ENCODE measurements around the gene NRM. TPM values are rescaled to one million over a fixed set of nuclear protein-coding genes. Genes with fewer than 3 reads are reported as not detected.

NRM gene
- total and polyA plus RNA-seq, 2 of the 13 experiments (the other 11 are each of a cell fraction or from before 2014, with no cell fraction given): 12.5 to 16.0 TPM

DNA sequence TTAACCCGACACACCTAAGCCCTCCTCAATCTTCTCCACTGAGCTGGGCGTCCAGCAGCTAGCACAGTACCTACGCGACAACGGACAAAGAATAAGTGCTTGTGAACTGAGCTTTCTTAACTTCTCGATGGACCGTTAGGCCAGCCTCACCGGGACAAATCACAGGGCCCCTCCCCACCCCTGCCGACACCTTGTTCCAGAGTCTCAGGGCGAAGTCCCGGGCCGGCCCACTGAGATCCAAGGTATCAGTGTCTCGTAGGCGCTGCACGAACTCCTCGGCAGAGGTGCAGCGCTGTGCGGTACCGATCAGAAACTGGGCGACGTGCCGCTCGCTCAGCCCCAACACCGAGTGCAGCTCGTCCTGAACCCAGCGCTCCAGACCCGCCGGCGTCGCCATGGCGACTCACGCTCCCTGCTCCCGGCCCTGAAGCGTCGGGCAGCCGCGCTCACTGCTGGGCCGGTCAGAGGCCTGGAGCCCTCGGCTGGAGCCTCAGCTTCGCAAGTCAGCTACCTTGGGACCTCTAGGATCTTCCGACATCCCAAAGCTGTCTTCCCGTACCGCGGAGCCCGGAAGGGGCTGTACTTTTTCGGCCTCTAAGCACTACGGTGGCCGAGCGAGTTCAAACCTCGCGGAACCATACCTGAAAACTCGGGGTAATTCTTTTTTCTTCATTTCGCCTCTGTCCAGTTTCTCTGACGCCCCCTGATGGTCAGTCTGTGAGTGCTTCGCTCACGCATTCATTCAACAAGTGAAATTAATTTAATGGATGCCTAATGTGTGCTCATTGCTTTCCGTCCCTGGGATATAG is 18.1 kb downstream of the NRM start, which contains the start of gene DHX16 (continued):
- TF ChIP-seq ZNF33A (CRISPR knock-in tag; IDR thresholded peaks at IDR 0.05; ENCODE audit: borderline replicate concordance): peak; percentile 98
- TF ChIP-seq, protein P1, sequence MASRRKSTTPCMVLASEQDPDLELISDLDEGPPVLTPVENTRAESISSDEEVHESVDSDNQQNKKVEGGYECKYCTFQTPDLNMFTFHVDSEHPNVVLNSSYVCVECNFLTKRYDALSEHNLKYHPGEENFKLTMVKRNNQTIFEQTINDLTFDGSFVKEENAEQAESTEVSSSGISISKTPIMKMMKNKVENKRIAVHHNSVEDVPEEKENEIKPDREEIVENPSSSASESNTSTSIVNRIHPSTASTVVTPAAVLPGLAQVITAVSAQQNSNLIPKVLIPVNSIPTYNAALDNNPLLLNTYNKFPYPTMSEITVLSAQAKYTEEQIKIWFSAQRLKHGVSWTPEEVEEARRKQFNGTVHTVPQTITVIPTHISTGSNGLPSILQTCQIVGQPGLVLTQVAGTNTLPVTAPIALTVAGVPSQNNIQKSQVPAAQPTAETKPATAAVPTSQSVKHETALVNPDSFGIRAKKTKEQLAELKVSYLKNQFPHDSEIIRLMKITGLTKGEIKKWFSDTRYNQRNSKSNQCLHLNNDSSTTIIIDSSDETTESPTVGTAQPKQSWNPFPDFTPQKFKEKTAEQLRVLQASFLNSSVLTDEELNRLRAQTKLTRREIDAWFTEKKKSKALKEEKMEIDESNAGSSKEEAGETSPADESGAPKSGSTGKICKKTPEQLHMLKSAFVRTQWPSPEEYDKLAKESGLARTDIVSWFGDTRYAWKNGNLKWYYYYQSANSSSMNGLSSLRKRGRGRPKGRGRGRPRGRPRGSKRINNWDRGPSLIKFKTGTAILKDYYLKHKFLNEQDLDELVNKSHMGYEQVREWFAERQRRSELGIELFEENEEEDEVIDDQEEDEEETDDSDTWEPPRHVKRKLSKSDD (CRISPR knock-in tag; IDR thresholded peaks at IDR 0.05; ENCODE audit: low read depth): no peak
- TF ChIP-seq, protein P2, sequence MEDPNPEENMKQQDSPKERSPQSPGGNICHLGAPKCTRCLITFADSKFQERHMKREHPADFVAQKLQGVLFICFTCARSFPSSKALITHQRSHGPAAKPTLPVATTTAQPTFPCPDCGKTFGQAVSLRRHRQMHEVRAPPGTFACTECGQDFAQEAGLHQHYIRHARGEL (CRISPR knock-in tag; IDR thresholded peaks at IDR 0.05): no peak
- TF ChIP-seq ZSCAN12 (CRISPR knock-in tag; IDR thresholded peaks at IDR 0.05): no peak
- TF ChIP-seq ZNF780A (CRISPR knock-in tag; IDR thresholded peaks at IDR 0.05): 0 out of 2 replicates have a peak, but pooled peaks have one; percentile 9
- TF ChIP-seq CEBPB (IDR thresholded peaks at IDR 0.05; ENCODE audit: borderline replicate concordance, low read depth, low read length): no peak
- peak; percentile 78 for TF ChIP-seq SALL1 (CRISPR knock-in tag; IDR thresholded peaks at IDR 0.05)
- no peak for TF ChIP-seq ZNF7 (CRISPR knock-in tag; IDR thresholded peaks at IDR 0.05)
- peak; percentile 60; the same call in 1 of the 2 replicates for TF ChIP-seq MIER3 (CRISPR knock-in tag; IDR thresholded peaks at IDR 0.05; ENCODE audit: borderline replicate concordance)
- peak; percentile 5 for TF ChIP-seq SKI (IDR thresholded peaks at IDR 0.05; ENCODE audit: partially characterized antibody)
- 0 out of 2 replicates have a peak, but pooled peaks have one; percentile 80 for TF ChIP-seq MZF1 (CRISPR knock-in tag; IDR thresholded peaks at IDR 0.05; ENCODE audit: borderline replicate concordance)
- peak; percentile 30; the same call in 1 of the 2 replicates for TF ChIP-seq HNF4A (CRISPR knock-in tag; IDR thresholded peaks at IDR 0.05)
- no peak for TF ChIP-seq HNRNPL (IDR thresholded peaks at IDR 0.05; ENCODE audit: low read depth, low read length)
- TF ChIP-seq FOSL2 (CRISPR knock-in tag; IDR thresholded peaks at IDR 0.05): no peak
- TF ChIP-seq, protein P3, sequence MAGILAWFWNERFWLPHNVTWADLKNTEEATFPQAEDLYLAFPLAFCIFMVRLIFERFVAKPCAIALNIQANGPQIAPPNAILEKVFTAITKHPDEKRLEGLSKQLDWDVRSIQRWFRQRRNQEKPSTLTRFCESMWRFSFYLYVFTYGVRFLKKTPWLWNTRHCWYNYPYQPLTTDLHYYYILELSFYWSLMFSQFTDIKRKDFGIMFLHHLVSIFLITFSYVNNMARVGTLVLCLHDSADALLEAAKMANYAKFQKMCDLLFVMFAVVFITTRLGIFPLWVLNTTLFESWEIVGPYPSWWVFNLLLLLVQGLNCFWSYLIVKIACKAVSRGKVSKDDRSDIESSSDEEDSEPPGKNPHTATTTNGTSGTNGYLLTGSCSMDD (CRISPR knock-in tag; IDR thresholded peaks at IDR 0.05): no peak
- no peak; the same call in 1 of the 2 replicates for TF ChIP-seq DNMT1 (CRISPR knock-in tag; IDR thresholded peaks at IDR 0.05)
- TF ChIP-seq ZIK1 (CRISPR knock-in tag; IDR thresholded peaks at IDR 0.05; ENCODE audit: borderline replicate concordance, low read depth): 0 out of 2 replicates have a peak, but pooled peaks have one; percentile 29
- TF ChIP-seq HES4 (CRISPR knock-in tag; IDR thresholded peaks at IDR 0.05; ENCODE audit: borderline replicate concordance): no peak; the same call in 1 of the 2 replicates
- peak; percentile 91 for TF ChIP-seq CHD2 (IDR thresholded peaks at IDR 0.05; ENCODE audit: low read depth, low read length)
- no peak for TF ChIP-seq EZH2 (conservative IDR thresholded peaks at IDR 0.05; ENCODE audit: low read depth, low read length)
- no peak for TF ChIP-seq ATF7 (IDR thresholded peaks at IDR 0.05)
- TF ChIP-seq ATF7 (CRISPR knock-in tag; IDR thresholded peaks at IDR 0.05): 0 out of 2 replicates have a peak, but pooled peaks have one; percentile 36
- TF ChIP-seq, protein P4, sequence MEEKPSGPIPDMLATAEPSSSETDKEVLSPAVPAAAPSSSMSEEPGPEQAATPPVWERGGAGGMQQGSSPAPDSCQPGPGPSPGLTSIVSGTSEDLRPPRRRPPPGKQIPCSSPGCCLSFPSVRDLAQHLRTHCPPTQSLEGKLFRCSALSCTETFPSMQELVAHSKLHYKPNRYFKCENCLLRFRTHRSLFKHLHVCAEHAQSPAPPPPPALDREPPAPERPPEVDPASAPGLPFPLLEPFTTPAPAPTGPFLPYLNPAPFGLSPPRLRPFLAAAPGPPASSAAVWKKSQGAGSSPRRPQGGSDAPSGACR (CRISPR knock-in tag; IDR thresholded peaks at IDR 0.05): no peak
- TF ChIP-seq, protein P5, sequence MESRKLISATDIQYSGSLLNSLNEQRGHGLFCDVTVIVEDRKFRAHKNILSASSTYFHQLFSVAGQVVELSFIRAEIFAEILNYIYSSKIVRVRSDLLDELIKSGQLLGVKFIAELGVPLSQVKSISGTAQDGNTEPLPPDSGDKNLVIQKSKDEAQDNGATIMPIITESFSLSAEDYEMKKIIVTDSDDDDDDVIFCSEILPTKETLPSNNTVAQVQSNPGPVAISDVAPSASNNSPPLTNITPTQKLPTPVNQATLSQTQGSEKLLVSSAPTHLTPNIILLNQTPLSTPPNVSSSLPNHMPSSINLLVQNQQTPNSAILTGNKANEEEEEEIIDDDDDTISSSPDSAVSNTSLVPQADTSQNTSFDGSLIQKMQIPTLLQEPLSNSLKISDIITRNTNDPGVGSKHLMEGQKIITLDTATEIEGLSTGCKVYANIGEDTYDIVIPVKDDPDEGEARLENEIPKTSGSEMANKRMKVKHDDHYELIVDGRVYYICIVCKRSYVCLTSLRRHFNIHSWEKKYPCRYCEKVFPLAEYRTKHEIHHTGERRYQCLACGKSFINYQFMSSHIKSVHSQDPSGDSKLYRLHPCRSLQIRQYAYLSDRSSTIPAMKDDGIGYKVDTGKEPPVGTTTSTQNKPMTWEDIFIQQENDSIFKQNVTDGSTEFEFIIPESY (CRISPR knock-in tag; IDR thresholded peaks at IDR 0.05): peak; percentile 22; the same call in 1 of the 2 replicates

All from HepG2 (cell line).